Cardiac septum (tissue), 1 donor: ENCODE results near the gene VAX1. TPM values are rescaled to one million over a fixed set of nuclear protein-coding genes. Genes with fewer than 3 reads are reported as not detected.

Source experiments
- DNase-seq: peaks from one replicate; pipeline ENCODE4 v3.0.0-alpha.2; 2020; ENCODE audit warnings: low spot score
- intact Hi-C: fragments of 100-400 bp; cut with DNase I; formaldehyde crosslinking; loops from one replicate; pipeline ENCODE4 v1.14.0; 2022
- total RNA-seq: library from RNA; stranded (reverse); fragmentation: NEBNext Ultra II Directional; extraction: Animal tissue kit (Norgen Biotek cat#: 25700); gene quantifications from one replicate; pipeline ENCODE4 v1.2.1, GENCODE V29; 2021
- donor health status: DM: no; HTN: no; CAD: no.

VAX1 gene
- total RNA-seq, 1 donor from 2014 or later, result not detected

DNA sequence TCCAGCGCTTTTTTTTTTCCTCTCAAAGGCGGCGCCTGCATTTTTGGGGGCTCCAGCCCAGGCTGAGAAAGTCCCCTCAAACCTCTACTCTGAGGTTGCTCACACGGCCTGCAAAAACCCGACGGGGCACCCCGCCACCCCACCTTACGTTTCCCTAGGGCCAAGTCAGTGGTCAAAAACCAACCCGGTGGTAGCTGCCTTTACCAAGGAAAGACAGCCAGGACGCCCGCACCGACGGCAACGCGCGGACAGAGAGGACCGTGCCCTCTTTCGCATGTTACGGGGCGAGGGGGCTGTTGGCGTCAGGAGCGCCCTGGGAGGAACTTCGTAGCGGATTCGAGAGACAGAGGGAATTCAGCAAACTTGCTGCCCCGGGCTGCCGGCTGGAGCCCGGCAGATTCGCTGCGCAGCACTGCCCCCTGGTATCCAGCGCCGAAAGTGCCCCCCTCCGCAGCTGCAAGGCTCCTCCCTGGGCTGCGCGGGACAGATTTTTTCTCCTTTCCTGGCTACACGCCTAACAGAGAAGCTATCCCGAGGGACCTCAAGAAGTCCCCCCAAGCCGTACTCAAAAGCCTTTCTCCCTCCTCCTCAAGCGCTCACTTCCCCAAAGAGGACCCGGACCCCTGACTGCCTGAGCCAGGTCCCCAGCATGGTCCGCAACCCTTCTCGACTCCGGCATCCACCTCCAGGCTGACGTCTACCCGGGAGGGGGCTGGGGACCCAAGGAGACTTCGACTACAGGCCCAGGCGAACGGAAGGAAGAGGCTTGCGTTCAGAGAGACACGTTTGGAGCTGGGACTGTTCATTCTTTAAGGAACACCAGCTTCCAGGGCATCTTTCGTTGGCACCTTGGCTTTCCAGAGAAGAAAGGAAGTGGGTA, 27.7 kb upstream of the VAX1 start:
- DNase-seq, result no peak

DNA sequence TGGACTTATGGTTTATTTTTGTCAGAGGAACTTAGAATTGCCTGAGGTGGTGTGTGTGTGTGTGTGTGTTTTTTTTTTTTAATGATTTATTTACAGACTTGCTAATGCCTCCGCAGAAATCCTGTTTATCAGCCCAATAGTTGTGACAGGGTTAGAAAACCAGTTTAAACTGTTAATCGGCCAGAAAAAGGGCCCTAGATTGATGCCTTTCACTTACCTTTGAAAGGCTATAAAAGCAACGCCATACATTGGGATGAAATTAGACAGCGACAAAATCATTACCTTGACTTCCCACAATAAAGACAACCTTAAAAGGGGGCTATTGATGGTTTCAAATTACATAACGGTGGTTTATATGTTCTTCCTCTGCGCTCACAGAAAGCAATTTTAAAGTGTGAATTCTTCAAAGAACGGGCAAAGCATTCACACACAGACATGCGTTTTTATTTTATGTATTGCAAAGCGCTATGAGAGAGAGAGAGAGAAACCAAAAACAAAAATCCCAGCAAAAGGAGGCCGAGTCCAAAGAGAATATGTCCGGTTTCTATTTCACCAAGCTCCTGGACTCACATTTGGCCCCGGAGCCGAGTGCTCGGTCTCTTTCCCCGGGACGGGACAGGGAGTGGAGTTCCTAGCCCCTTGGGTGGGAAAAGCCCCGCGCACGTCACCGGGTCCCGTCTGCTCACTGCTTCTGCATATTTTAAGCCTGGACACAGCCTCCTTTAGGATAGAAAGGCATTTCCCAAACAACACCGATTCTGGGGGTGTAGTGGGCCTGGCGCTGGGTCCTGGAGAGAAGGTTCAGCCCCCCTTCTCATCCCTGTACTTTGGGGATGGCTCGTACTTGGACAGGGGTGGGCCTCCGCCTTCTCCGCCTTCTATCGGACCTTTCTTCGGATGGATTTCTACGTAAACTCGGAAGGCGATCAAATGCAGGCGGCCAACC, 26.8 kb upstream of the VAX1 start:
- intact Hi-C loops, result loop anchor here (5.0 kb wide), 1 partner anchor 483 kb away; no protein-coding TSS in a partner anchor
- DNase-seq, result no peak

More for the DNA sequence above, 27.7 kb upstream of the VAX1 start:
- intact Hi-C loops, result loop anchor here (5.0 kb wide), 1 partner anchor 483 kb away; no protein-coding TSS in a partner anchor

DNA sequence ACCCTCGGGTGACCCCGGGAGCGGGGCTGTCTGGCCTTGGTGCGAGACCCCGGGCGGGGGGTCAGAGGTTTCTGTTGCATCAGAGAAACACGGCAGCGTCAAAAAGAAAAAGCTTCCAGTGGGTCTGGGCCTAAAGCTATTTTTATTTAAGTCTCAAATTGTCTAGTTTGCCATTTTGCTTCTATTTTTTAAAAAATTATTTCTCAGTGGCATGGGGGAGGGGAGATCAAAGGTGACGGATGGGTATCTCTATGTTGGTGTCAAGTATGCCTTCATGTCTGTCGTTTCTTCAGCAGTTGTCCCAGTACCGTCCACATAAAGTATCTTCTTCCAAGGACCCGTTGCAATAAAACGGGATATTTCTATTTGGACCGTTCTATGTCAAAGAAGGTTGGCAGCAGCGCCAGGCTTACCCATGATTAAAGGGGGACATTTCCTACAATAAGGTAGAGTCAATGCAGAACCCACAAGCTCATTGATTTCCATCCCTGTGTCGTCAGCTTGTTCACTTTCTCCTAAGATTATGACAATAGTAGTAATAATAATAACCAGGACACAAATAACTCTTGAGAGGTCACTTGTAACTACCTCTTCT, 26.0 kb upstream of the VAX1 start:
- DNase-seq, result no peak
- intact Hi-C loops, result no loop called here

DNA sequence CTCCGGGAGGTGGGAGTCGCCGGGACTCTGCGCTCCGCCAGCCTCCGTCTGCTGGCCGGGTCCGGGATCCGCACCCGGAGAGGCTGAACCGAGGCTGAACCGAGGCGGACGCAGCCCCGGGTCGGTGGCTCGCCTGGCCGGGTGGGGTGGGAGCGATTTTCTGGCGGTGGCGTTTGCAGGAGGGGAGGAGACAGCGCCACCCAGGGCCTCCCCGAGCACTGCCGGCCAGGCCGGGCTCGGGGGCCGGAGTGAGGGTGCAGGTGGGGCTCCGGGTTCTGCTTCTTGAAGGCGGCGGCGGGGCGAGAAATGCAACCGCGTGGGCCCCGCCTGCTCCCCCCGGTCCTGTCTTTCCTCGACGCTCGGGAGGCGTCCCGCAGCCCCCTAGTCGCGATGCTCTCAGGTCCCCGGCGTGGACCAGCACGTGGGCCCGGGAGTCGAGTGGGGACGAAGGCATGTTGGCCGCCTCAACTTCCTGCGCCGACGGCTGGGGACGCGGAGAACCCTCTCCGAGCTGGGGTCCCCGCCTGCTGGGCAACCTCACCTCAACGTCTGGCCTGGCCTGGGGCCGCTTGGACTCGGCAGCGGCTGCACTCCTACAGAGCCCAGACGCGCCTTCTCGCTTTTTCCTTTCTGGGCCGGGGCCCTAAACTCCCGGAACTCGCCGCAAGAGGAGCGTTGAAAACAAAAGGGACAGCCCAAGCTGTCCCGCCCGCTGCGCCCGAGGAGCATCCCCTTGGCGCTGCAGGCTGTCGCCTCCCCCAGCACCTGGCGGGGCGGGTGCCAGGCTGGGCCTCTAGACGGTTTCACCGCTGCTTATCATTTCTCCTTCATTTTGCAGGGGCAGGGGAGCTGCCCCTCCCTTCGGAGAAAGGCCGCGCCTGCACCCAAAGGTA, 25.2 kb upstream of the VAX1 start:
- no peak for DNase-seq
- intact Hi-C loops, result no loop called here

DNA sequence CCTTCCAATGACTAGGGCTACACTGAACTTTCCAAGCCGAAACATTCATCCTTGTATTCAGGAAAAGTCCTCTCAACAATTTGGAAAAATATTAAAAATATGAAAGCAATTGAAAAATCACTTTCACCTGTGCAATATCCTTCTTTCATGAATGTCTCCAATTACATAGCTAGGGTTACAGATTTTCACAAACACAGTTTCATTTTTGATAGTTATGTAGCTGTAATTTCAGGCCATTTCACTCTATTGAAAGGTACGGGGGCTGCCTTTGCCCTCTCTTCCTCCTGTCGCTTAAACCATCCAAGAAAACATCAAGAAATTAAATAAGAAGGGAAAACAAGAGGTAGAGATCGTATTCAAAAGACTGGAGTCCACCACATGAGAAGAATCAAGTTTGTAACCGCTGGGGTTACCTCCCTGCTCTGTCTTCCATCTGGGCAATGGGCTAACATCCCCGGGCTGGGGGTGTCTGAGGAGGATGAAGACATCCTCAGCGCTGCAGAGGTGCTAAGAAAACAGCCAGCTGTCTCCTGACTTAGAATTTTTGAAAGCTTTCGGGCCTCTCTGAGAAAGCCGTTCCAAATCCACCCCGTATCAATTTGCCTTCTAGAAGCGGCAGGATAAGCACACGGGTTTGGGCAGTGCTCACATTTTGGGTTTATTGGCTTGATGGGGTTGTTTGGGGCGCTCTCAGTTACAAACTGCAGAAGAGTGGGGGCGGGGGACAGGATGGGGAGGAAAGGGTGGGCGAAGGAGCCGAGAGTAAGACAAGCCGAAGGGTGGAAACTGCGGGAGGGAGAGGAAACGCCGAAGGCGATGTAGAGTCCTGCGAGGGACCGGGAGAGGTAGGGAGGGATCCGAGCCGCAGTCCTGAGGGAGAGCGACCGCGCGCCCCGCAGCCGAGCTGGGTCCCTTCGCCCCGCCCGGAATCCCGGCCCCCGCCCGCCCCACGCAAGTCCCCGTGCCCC, 24.3 kb upstream of the VAX1 start:
- intact Hi-C loops, result no loop called here

DNA sequence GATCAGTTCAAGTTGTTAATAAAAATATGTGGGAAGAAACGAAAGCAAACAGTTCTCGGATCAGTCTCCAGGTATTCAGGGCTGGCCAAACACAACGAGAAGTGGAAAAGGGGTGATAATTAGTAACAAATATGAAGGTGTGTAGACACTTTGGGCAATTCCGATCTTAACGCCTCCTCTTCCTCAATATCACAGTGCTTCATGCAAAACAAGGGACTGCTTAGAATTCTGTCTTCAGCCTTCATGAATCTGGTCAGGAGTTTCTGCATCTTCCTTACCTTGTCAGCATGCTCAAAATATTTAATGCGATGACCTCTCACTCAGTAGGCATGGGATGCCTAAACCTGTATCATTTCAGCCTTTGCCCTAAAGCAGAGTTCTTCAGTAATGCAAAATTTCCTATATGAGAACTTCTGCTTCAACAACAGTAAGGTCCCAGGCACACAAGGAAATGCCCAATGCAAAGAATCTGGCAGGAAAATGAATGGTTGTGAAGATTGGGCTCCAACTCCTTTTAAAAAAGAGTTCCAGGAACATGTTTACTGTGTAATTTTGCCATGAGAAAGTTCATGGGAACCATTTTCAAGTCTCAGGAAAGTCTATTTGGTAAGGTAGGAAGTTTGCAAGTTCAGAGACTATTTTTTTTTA, 23.4 kb upstream of the VAX1 start:
- DNase-seq, result no peak
- intact Hi-C loops, result no loop called here

More for the DNA sequence above, 24.3 kb upstream of the VAX1 start:
- no peak for DNase-seq

GRCh38 chr10:117160567-117160966, 22.5 kb upstream of the VAX1 start:
- no peak for DNase-seq
- intact Hi-C loops, result no loop called here

DNA sequence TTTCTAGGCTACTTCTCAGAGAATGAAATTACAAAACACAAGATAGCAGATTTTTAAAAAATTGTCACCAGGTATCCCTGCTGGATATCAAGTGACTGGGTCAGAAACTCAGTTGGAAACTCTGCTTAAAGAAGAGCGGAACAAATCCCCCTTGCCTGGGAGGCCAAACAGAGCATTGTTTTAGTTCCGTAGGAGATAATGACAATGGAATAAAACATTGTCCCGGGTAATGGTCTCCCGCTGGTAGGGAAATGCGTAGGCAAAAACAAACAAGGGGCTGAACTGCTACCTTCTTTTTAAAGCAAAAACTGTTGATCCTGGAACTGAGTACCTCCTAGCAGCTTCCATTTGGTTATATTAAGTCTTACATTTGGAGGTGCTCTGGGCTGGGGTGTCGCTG, 21.3 kb upstream of the VAX1 start:
- no peak for DNase-seq
- intact Hi-C loops, result no loop called here

- DNase-seq, result no peak
- intact Hi-C loops, result no loop called here
Measured at GRCh38 chr10:117158297-117158696, 20.2 kb upstream of the VAX1 start.

- intact Hi-C loops, result no loop called here
- DNase-seq, result no peak
Measured at GRCh38 chr10:117152668-117153067, 14.6 kb upstream of the VAX1 start.

DNA sequence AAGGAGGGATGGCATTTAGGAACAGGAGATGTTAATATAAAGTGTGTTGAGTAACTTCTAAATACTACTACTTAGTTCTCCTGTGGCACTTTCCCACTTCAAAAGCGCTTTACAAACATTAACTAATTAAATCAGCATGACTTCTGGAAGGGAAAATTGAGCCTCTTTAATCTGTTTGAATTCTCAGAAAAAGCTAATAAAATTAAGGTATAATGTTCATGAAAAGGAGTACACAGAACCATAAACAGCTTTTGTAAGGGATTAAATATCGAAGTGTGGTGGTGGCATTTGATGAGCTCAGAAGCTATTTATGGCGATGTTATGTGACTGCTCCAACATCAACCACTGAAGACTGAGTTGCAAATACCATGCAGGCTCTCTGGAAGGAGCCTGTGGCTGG, 10.2 kb upstream of the VAX1 start:
- intact Hi-C loops, result no loop called here
- DNase-seq, result no peak

DNA sequence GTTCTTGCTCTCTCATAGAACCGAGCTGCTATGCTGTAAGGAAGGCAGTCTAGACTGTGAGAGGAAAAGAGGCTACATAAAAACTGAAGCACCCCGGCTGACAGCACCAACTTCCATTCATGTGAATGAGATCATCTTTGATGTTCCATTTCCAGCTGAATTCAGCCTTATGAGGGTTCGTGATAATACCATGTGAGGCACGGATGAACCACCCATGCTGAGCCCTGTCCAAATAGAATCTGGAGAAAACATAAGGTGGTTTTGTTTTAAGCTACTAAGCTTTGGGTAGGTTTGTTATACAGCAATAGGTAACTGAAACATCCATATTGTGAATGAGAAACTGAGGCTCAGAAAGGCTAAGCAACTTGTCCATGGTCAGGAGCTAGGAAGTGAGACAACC, 6.9 kb upstream of the VAX1 start:
- intact Hi-C loops, result no loop called here

DNA sequence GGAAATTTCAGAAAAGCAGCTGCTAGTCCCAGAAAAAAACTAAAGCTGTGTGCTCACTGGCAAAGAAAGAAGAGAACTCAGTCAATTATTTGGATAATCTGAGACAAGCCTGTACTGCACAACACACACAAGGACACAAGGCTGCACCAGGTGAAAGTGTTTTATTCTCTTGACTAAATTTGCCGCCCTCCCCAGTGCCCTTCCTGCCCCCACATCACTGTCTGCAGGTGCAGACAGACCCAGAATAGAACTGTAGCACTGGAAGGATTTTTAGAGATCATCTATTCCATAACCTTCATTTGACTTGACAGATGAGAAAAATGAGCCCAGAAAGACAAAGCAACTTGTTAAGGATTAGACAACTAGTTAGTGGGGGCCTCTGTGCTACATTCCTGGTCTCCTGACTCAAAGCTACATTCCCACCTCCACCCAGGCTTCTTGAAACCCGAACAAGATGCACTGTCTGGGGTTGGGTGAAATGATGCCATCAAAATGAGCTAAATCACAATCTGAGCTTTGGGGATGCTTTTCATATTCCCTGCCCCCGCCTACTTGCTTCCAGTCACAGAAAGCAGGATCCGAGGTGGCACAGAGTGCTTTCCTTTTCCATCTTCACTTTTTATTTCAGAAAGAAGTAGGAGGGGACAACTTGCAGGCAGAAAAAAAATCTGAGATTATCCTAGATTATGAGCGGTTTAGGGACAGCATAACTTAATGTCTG, 5.2 kb upstream of the VAX1 start:
- intact Hi-C loops, result no loop called here
- no peak for DNase-seq

More for the DNA sequence above, 6.9 kb upstream of the VAX1 start:
- no peak for DNase-seq

GRCh38 chr10:117140525-117140902, 2.4 kb upstream of the VAX1 start:
- intact Hi-C loops, result no loop called here
- DNase-seq, result no peak

GRCh38 chr10:117139581-117140524, 1.8 kb upstream of the VAX1 start:
- intact Hi-C loops, result no loop called here
- no peak for DNase-seq
